Measurements from ENCODE around the gene SDE2. TPM values are rescaled to one million over a fixed set of nuclear protein-coding genes. Genes with fewer than 3 reads are reported as not detected.

SDE2 gene
- total RNA-seq, 1 donor from 2014 or later, result 20.0 TPM

DNA sequence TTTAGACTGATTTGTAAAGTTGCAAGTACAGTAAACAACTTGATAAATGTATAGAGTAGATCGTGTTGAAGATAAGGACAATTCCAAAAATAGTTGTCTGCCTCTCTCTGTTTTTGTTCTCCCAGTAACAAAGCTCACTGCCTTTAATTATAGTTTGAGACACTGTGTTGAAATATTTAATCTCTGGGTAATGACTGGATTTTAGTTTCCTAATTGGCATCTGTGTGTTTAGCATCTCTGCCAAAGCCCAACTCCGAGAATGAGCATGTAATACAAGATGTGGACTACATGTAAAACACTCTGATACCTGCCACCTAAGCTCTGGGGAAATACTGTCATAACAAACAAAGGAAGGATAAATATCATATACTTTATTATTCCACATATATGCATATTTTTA, 27.7 kb upstream of the SDE2 start:
- H3K4me3 Mint-ChIP-seq (ENCODE audit: unreplicated experiment), result no peak overlapping the region
- no peak overlapping the region for H3K27ac Mint-ChIP-seq (ENCODE audit: unreplicated experiment)
- H3K27me3 Mint-ChIP-seq (ENCODE audit: unreplicated experiment), result peaks cover 5% of the 10 kb centered on the region
- H3K36me3 Mint-ChIP-seq (ENCODE audit: unreplicated experiment), result no peaks in the 10 kb centered on the region
- no peak for DNase-seq (ENCODE audit: extremely low spot score, unreplicated experiment)
- TF ChIP-seq, protein P1, sequence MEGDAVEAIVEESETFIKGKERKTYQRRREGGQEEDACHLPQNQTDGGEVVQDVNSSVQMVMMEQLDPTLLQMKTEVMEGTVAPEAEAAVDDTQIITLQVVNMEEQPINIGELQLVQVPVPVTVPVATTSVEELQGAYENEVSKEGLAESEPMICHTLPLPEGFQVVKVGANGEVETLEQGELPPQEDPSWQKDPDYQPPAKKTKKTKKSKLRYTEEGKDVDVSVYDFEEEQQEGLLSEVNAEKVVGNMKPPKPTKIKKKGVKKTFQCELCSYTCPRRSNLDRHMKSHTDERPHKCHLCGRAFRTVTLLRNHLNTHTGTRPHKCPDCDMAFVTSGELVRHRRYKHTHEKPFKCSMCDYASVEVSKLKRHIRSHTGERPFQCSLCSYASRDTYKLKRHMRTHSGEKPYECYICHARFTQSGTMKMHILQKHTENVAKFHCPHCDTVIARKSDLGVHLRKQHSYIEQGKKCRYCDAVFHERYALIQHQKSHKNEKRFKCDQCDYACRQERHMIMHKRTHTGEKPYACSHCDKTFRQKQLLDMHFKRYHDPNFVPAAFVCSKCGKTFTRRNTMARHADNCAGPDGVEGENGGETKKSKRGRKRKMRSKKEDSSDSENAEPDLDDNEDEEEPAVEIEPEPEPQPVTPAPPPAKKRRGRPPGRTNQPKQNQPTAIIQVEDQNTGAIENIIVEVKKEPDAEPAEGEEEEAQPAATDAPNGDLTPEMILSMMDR (IDR thresholded peaks at IDR 0.05), result no peak
- H3K4me1 Mint-ChIP-seq (ENCODE audit: unreplicated experiment), result peaks cover 8% of the 10 kb centered on the region
- no peaks in the 10 kb centered on the region for H3K9me3 Mint-ChIP-seq (ENCODE audit: unreplicated experiment)

GRCh38 chr1:226023735-226024134, 24.6 kb upstream of the SDE2 start:
- no peaks in the 10 kb centered on the region for H3K9me3 Mint-ChIP-seq (ENCODE audit: unreplicated experiment)
- H3K4me1 Mint-ChIP-seq (ENCODE audit: unreplicated experiment), result peaks cover 8% of the 10 kb centered on the region
- H3K4me3 Mint-ChIP-seq (ENCODE audit: unreplicated experiment), result no peak overlapping the region
- H3K27ac Mint-ChIP-seq (ENCODE audit: unreplicated experiment), result no peak overlapping the region
- no peaks in the 10 kb centered on the region for H3K36me3 Mint-ChIP-seq (ENCODE audit: unreplicated experiment)
- TF ChIP-seq, protein P1 (IDR thresholded peaks at IDR 0.05), result no peak
- H3K27me3 Mint-ChIP-seq (ENCODE audit: unreplicated experiment), result peaks cover 6% of the 10 kb centered on the region
- no peak for DNase-seq (ENCODE audit: extremely low spot score, unreplicated experiment)

- H3K36me3 Mint-ChIP-seq (ENCODE audit: unreplicated experiment), result no peaks in the 10 kb centered on the region
- no peak overlapping the region for H3K27ac Mint-ChIP-seq (ENCODE audit: unreplicated experiment)
- H3K4me3 Mint-ChIP-seq (ENCODE audit: unreplicated experiment), result no peak overlapping the region
- H3K9me3 Mint-ChIP-seq (ENCODE audit: unreplicated experiment), result no peaks in the 10 kb centered on the region
- peaks cover 12% of the 10 kb centered on the region for H3K27me3 Mint-ChIP-seq (ENCODE audit: unreplicated experiment)
- H3K4me1 Mint-ChIP-seq (ENCODE audit: unreplicated experiment), result no peaks in the 10 kb centered on the region
- DNase-seq (ENCODE audit: extremely low spot score, unreplicated experiment), result no peak
- TF ChIP-seq, protein P1 (IDR thresholded peaks at IDR 0.05), result no peak
Observed at GRCh38 chr1:226021801-226022200, 22.7 kb upstream of the SDE2 start.

DNA sequence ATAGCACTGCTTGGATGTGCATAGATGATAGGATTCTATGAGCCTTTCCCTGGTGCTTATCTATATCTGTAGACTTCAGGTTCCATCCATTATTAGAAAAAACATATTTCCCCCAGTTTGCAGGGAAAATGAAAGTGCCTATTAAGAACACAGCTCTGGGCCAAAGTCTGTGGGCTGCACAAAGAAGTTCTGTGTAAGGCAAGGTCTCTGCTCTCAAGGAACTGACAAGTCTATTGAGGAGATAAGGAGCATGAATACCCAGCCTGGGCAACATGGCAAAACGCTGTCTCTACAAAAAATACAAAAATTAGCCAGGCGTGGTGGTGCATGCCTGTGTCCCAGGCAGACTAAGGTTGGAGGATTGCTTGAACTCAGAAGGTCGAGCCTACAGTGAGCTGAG, 22.3 kb upstream of the SDE2 start:
- no peaks in the 10 kb centered on the region for H3K4me1 Mint-ChIP-seq (ENCODE audit: unreplicated experiment)
- H3K36me3 Mint-ChIP-seq (ENCODE audit: unreplicated experiment), result no peaks in the 10 kb centered on the region
- H3K4me3 Mint-ChIP-seq (ENCODE audit: unreplicated experiment), result no peak overlapping the region
- no peaks in the 10 kb centered on the region for H3K9me3 Mint-ChIP-seq (ENCODE audit: unreplicated experiment)
- peaks cover 16% of the 10 kb centered on the region for H3K27me3 Mint-ChIP-seq (ENCODE audit: unreplicated experiment)
- DNase-seq (ENCODE audit: extremely low spot score, unreplicated experiment), result no peak
- TF ChIP-seq, protein P1 (IDR thresholded peaks at IDR 0.05), result no peak
- H3K27ac Mint-ChIP-seq (ENCODE audit: unreplicated experiment), result no peak overlapping the region

DNA sequence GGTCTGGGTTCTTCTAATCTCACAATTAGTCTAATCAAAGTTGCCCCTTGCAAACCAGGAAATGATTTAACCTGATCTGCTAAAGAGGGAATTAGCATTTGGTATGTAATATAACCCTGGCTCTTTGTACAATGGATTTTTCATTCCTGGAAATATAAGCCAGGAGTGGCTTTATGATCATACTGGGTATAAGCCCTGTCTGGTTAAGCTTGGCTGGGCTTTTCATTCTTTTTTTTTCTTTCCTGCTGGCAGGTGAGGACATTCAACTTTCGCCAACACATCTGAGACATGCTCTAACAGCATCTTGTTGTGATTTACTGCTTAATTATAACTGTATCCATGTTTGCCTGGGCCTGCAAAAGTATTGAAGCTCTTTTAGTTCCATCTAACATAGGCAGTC, 20.4 kb upstream of the SDE2 start:
- Mint-ChIP-seq H3K27me3 (ENCODE audit: unreplicated experiment) (peaks cover 24% of the 10 kb centered on the region), H3K4me1 (ENCODE audit: unreplicated experiment) (no peaks in the 10 kb centered on the region), H3K27ac (ENCODE audit: unreplicated experiment) (no peak overlapping the region), H3K4me3 (ENCODE audit: unreplicated experiment) (no peak overlapping the region), H3K36me3 (ENCODE audit: unreplicated experiment) (no peaks in the 10 kb centered on the region), H3K9me3 (ENCODE audit: unreplicated experiment) (no peaks in the 10 kb centered on the region)
- no peak for DNase-seq (ENCODE audit: extremely low spot score, unreplicated experiment)
- TF ChIP-seq, protein P1 (IDR thresholded peaks at IDR 0.05), result no peak

Measured in osteocyte (in vitro differentiated cells).